K562 (cell line): ENCODE results near the gene PRKCE. TPM values are rescaled to one million over a fixed set of nuclear protein-coding genes. Genes with fewer than 3 reads are reported as not detected.

Source experiments
- ATAC-seq: fragments of 200-7000 bp; cut with Tn5 transposase; 3 replicates; pipeline ENCODE4 v1.9.1; 2020; ENCODE audit warnings: moderate library complexity
- BruUV-seq: library from RNA; stranded (reverse); fragments of 400-500 nt; replicated peaks from 2 replicates; lab custom pipeline; 2021; lab: Mats Ljungman, UMichigan
- CTCF ChIA-PET: fragments of 300-600 bp; formaldehyde crosslinking; extraction: SDS; loops from one replicate; lab custom pipeline; 2021; ENCODE audit warnings: low intra/inter-chr PET ratio; lab: Yijun Ruan, JAX
- POLR2A ChIA-PET: fragments of 300-600, 350-650 bp; sonication (Branson Sonifier 250); formaldehyde crosslinking; extraction: SDS; loops from one replicate; lab custom pipeline; 2021; ENCODE audit warnings: antibody characterized with exemption, inconsistent platforms; lab: Yijun Ruan, JAX
- DNase-seq, 4 experiments: peaks; one replicate each; pipeline versions ENCODE4 v3.0.0 to v3.0.0-alpha.2; 2011 to 2018; ENCODE audit warnings: low spot score in 3 of 4, mixed read lengths in 3 of 4; ENCODE audit errors: extremely low read depth in 1 of 4
- FAIRE-seq: peaks from 2 replicates; lab custom pipeline; 2011; peaks lifted over from hg19 to GRCh38; lab: Jason Lieb, UNC
- H2AFZ ChIP-seq: 2 replicates; pipeline ENCODE4 v1.6.0; 2011; ENCODE audit warnings: low read depth, low read length, control low read depth, inconsistent platforms
- H3K27ac ChIP-seq: fragments of 200-600 bp; 3 replicates; pipeline ENCODE4 v1.8.0; 2011; ENCODE audit warnings: low read depth, mild to moderate bottlenecking, control low read depth, inconsistent platforms, low read length, moderate library complexity, mixed read lengths; ENCODE audit errors: extremely low read depth
- H3K27me3 ChIP-seq, 2 experiments: fragments of 300-600 bp in 1 of 2; 2 replicates in 1 of 2; 3 replicates in 1 of 2; pipeline versions ENCODE4 v1.6.0 to v1.8.0; 2011; ENCODE audit warnings: inconsistent platforms in 2 of 2, low read length in 2 of 2, mild to moderate bottlenecking in 1 of 2, mixed read lengths in 1 of 2, moderate library complexity in 1 of 2; ENCODE audit not compliant: control insufficient read depth in 2 of 2, insufficient read depth in 2 of 2
- H3K36me3 ChIP-seq: fragments of 300-600 bp; 3 replicates; pipeline ENCODE4 v1.8.0; 2011; ENCODE audit warnings: mild to moderate bottlenecking, low read length, inconsistent platforms; ENCODE audit not compliant: control insufficient read depth, insufficient read depth
- H3K4me1 ChIP-seq, 2 experiments: fragments of 200-600 bp in 1 of 2; replicated peaks in 1 of 2; 2 replicates in 1 of 2; 3 replicates in 1 of 2; pipeline versions ENCODE4 v1.5.1 to v1.8.0; 2011; ENCODE audit warnings: inconsistent platforms in 2 of 2, low read length in 2 of 2, mild to moderate bottlenecking in 1 of 2, mixed read lengths in 1 of 2, moderate library complexity in 1 of 2; ENCODE audit not compliant: control insufficient read depth in 2 of 2, insufficient read depth in 2 of 2
- H3K4me2 ChIP-seq: 2 replicates; pipeline ENCODE4 v1.6.1; 2011; ENCODE audit warnings: low read length, control low read depth, inconsistent platforms, mixed read lengths; ENCODE audit not compliant: insufficient read depth
- H3K4me3 ChIP-seq: fragments of 200-600 bp; sonication (generic), shearing (Covaris generic); 2 replicates; pipeline ENCODE4 v1.5.1; 2016; ENCODE audit warnings: control low read depth, inconsistent platforms
- H3K79me2 ChIP-seq: fragments of 200-600 bp; 3 replicates; pipeline ENCODE4 v1.8.0; 2011; ENCODE audit warnings: low read length, inconsistent platforms; ENCODE audit not compliant: control insufficient read depth, insufficient read depth
- H3K9ac ChIP-seq, 2 experiments: 2 replicates each; pipeline versions ENCODE4 v1.6.0 to v1.6.1; 2011; ENCODE audit warnings: low read depth in 2 of 2, low read length in 2 of 2, control low read depth in 1 of 2, inconsistent platforms in 1 of 2, mild to moderate bottlenecking in 1 of 2, mixed read lengths in 1 of 2; ENCODE audit not compliant: insufficient read depth in 1 of 2
- H3K9me1 ChIP-seq: one replicate; pipeline ENCODE4 v1.6.0; 2011; ENCODE audit warnings: inconsistent platforms, mild to moderate bottlenecking, low read length, moderate library complexity; ENCODE audit not compliant: control insufficient read depth, insufficient read depth
- H3K9me3 ChIP-seq: replicated peaks from 2 replicates; pipeline ENCODE4 v1.5.1; 2011; ENCODE audit warnings: low read depth, low read length, inconsistent platforms; ENCODE audit not compliant: control insufficient read depth, insufficient read depth
- H4K20me1 ChIP-seq: replicated peaks from 2 replicates; pipeline ENCODE4 v1.6.1; 2011; ENCODE audit warnings: low read length, inconsistent platforms, mixed read lengths; ENCODE audit not compliant: control insufficient read depth, insufficient read depth
- AFF4 ChIP-seq: sonication (generic); formaldehyde crosslinking; IDR thresholded peaks from 2 replicates; pipeline ENCODE4 v1.8.0; 2023; ENCODE audit warnings: mild to moderate bottlenecking, missing genetic modification reagents
- E4F1 ChIP-seq: fragments of 250-450 bp; sonication (Bioruptor Pico); IDR thresholded peaks from 2 replicates; pipeline ENCODE4 v1.5.0; 2021; ENCODE audit warnings: mild to moderate bottlenecking, borderline replicate concordance
- GTF2E2 ChIP-seq: fragments of 200-800 bp; sonication (Bioruptor generic); IDR thresholded peaks from 2 replicates; pipeline ENCODE4 v1.6.1; 2016; ENCODE audit warnings: missing genetic modification characterization, missing compliant biosample characterization
- KDM4B ChIP-seq, 2 experiments: fragments of 450-650 bp in 1 of 2; sonication (generic) in 1 of 2; IDR thresholded peaks; 2 replicates each; pipeline ENCODE4 v1.6.1; 2016 to 2017; ENCODE audit warnings: borderline replicate concordance in 2 of 2, antibody characterized with exemption in 1 of 2, low read depth in 1 of 2, mild to moderate bottlenecking in 1 of 2
- LEF1 ChIP-seq: fragments of 450-650 bp; IDR thresholded peaks from 2 replicates; pipeline ENCODE4 v1.6.1; 2016; ENCODE audit warnings: mild to moderate bottlenecking
- MAFG ChIP-seq: fragments of 450-650 bp; conservative IDR thresholded peaks from 2 replicates; pipeline ENCODE4 v1.6.1; 2016; ENCODE audit warnings: missing genetic modification characterization, missing compliant biosample characterization
- MAFK ChIP-seq: IDR thresholded peaks from 2 replicates; pipeline ENCODE4 v1.6.1; 2011; ENCODE audit warnings: low read length, improper control_type of control experiment
- PTRF ChIP-seq: fragments of 450-650 bp; IDR thresholded peaks from 2 replicates; pipeline ENCODE4 v1.6.1; 2016; ENCODE audit warnings: mild to moderate bottlenecking, missing genetic modification characterization, missing compliant biosample characterization
- TRIM24 ChIP-seq, 2 experiments: fragments of 450-650 bp; IDR thresholded peaks; 2 replicates each; pipeline ENCODE4 v1.6.1; 2016
- ZNF217 ChIP-seq: sonication (generic); formaldehyde crosslinking; IDR thresholded peaks from 2 replicates; pipeline ENCODE4 v1.8.0; 2022; ENCODE audit warnings: mild to moderate bottlenecking, missing genetic modification reagents
- ZSCAN32 ChIP-seq: fragments of 450-650 bp; formaldehyde crosslinking; IDR thresholded peaks from 2 replicates; pipeline ENCODE4 v1.4.0; 2020; ENCODE audit warnings: mild to moderate bottlenecking, moderate library complexity
- WGBS: fragments of 100-300 bp; shearing (Covaris generic); methylation state at CpG from one replicate; pipeline ENCODE4 v1.1.6; 2016; ENCODE audit warnings: low coverage, mixed read lengths; ENCODE audit not compliant: insufficient coverage; ENCODE audit errors: missing lambda C conversion rate; 5-methylcytosine and 5-hydroxymethylcytosine counted together
- in situ Hi-C: fragments of 300-500 bp; cut with MboI; formaldehyde crosslinking; loops from 4 replicates; pipeline ENCODE4 v1.15.0; 2018; ENCODE audit warnings: inconsistent platforms, mixed read lengths
- intact Hi-C: fragments of 100-400 bp; cut with micrococcal nuclease; formaldehyde crosslinking; loops from 2 replicates; pipeline ENCODE4 v1.14.2; 2022
- polyA plus RNA-seq, 8 experiments: library from polyadenylated mRNA; depleted of rRNA in 4 of 8; stranded (reverse) in 5 of 8; unstranded in 3 of 8; fragments of >200 nt; fragmentation: Nextera tagmentation in 2 of 8; fragmentation: Illumina TruSeq in 1 of 8; extraction: Ambion mirVana in 2 of 8; extraction: Trizol in 1 of 8; gene quantifications; 2 replicates each; pipeline versions ENCODE4 v1.2.1 to v1.2.3, GENCODE V29; 2011 to 2014; ENCODE audit warnings: inconsistent platforms in 1 of 8, missing spikeins in 1 of 8
- total RNA-seq, 7 experiments: library from RNA; depleted of rRNA in 6 of 7; stranded (reverse); fragments of >200 nt in 6 of 7; fragmentation: Illumina TruSeq in 2 of 7; extraction: Trizol in 2 of 7; gene quantifications; 2 replicates each; pipeline versions ENCODE4 v1.2.1 to v1.2.3, GENCODE V29; 2011 to 2021; ENCODE audit warnings: low replicate concordance in 1 of 7
- TF ChIP-seq, protein P1 (sequence below): fragments of 450-650 bp; formaldehyde crosslinking; IDR thresholded peaks from 2 replicates; pipeline ENCODE4 v1.4.0; 2022; ENCODE audit warnings: mild to moderate bottlenecking, moderate library complexity
- TF ChIP-seq, protein P2 (sequence below): fragments of 250-450 bp; sonication (Bioruptor Pico); IDR thresholded peaks from 2 replicates; pipeline ENCODE4 v1.8.0; 2022; ENCODE audit warnings: moderate library complexity, mild to moderate bottlenecking, inconsistent platforms
- TF ChIP-seq, protein P3 (sequence below): sonication (generic); formaldehyde crosslinking; IDR thresholded peaks from 2 replicates; pipeline ENCODE4 v1.8.1; 2023; ENCODE audit warnings: mild to moderate bottlenecking, missing genetic modification reagents, moderate library complexity

The PRKCE gene
- total and polyA plus RNA-seq, 9 of the 15 experiments (the other 6 are each of a cell fraction or from before 2014, with no cell fraction given): 0.06 to 1.0 (median 0.22) TPM; not detected in 1

GRCh38 chr2:45623098-45623497 lies 28.4 kb upstream of the PRKCE start:
- Histone ChIP-seq H4K20me1 (no peaks in the 10 kb centered on the region), H3K79me2 (no peaks in the 10 kb centered on the region), H3K4me2 (no peak overlapping the region), H3K27me3 (peaks cover 0 to 15% of the 10 kb centered on the region in 2 experiments; a peak in 4 of 5 replicates), H3K4me3 (no peak overlapping the region), H3K9me1 (no peaks in the 10 kb centered on the region), H2AFZ (no peak overlapping the region), H3K9me3 (no peaks in the 10 kb centered on the region; the same call in 1 of the 2 replicates), H3K9ac (no peak overlapping the region), H3K4me1 (peaks cover 0 to 3% of the 10 kb centered on the region in 2 experiments; a peak in 1 of 5 replicates), H3K27ac (no peak overlapping the region), H3K36me3 (no peaks in the 10 kb centered on the region)
- in situ Hi-C loops (no loop called here), intact Hi-C loops (no loop called here)
- FAIRE-seq (peak; percentile 61), DNase-seq (peak in 1 of 4 experiments; percentile 22), ATAC-seq (peak; percentile 58; the same call in 1 of the 3 replicates)
- WGBS: 8% methylated on average over 3 of the region's 3 CpGs
- CTCF ChIA-PET: no interaction called here
- no TSS peak for BruUV-seq
- POLR2A ChIA-PET: interaction anchor here (0.9 kb wide), 1 partner anchor 726 kb away, joined by 3 read pairs; no protein-coding TSS in a partner anchor
- TF ChIP-seq PTRF (tag) (no peak), ZSCAN32 (CRISPR knock-in tag) (no peak), GTF2E2 (no peak), MAFK (no peak), E4F1 (CRISPR knock-in tag) (no peak), KDM4B (IDR thresholded peaks at IDR 0.05; ENCODE audit: borderline replicate concordance in 2 of 2, low read depth in 1 of 2) (no peak), LEF1 (no peak), AFF4 (no peak), TRIM24 (IDR thresholded peaks at IDR 0.05) (no peak), MAFG (tag) (no peak), ZNF217 (no peak)
- TF ChIP-seq, protein P1, sequence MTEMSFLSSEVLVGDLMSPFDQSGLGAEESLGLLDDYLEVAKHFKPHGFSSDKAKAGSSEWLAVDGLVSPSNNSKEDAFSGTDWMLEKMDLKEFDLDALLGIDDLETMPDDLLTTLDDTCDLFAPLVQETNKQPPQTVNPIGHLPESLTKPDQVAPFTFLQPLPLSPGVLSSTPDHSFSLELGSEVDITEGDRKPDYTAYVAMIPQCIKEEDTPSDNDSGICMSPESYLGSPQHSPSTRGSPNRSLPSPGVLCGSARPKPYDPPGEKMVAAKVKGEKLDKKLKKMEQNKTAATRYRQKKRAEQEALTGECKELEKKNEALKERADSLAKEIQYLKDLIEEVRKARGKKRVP: no peak
- TF ChIP-seq, protein P2, sequence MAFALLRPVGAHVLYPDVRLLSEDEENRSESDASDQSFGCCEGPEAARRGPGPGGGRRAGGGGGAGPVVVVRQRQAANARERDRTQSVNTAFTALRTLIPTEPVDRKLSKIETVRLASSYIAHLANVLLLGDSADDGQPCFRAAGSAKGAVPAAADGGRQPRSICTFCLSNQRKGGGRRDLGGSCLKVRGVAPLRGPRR: no peak
- TF ChIP-seq, protein P3, sequence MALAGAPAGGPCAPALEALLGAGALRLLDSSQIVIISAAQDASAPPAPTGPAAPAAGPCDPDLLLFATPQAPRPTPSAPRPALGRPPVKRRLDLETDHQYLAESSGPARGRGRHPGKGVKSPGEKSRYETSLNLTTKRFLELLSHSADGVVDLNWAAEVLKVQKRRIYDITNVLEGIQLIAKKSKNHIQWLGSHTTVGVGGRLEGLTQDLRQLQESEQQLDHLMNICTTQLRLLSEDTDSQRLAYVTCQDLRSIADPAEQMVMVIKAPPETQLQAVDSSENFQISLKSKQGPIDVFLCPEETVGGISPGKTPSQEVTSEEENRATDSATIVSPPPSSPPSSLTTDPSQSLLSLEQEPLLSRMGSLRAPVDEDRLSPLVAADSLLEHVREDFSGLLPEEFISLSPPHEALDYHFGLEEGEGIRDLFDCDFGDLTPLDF (CRISPR knock-in tag): no peak
